HEK293 (cell line): ENCODE data around the gene CCNK.

Experiments used
- GFI1B ChIP-seq: fragments of 450-650 bp; formaldehyde crosslinking; IDR thresholded peaks from 2 replicates; pipeline ENCODE4 v1.5.1; 2016; ENCODE audit warnings: missing biosample characterization, missing genetic modification characterization
- GLIS1 ChIP-seq: fragments of 450-650 bp; formaldehyde crosslinking; IDR thresholded peaks from 2 replicates; pipeline ENCODE4 v1.5.1; 2016; ENCODE audit warnings: missing biosample characterization, missing genetic modification characterization
- KLF1 ChIP-seq: fragments of 450-650 bp; formaldehyde crosslinking; IDR thresholded peaks from 2 replicates; pipeline ENCODE4 v1.5.1; 2016; ENCODE audit warnings: missing biosample characterization, missing genetic modification characterization
- MZF1 ChIP-seq: fragments of 450-650 bp; formaldehyde crosslinking; IDR thresholded peaks from 2 replicates; pipeline ENCODE4 v1.5.1; 2017; ENCODE audit warnings: missing biosample characterization, missing genetic modification characterization, borderline replicate concordance
- PATZ1 ChIP-seq: fragments of 450-650 bp; formaldehyde crosslinking; IDR thresholded peaks from 2 replicates; pipeline ENCODE4 v1.5.1; 2016; ENCODE audit warnings: missing biosample characterization, missing genetic modification characterization
- SP7 ChIP-seq: fragments of 450-650 bp; formaldehyde crosslinking; IDR thresholded peaks from 2 replicates; pipeline ENCODE4 v1.5.1; 2016; ENCODE audit warnings: missing biosample characterization, missing genetic modification characterization
- YY2 ChIP-seq: fragments of 450-650 bp; formaldehyde crosslinking; IDR thresholded peaks from 2 replicates; pipeline ENCODE4 v1.5.1; 2016; ENCODE audit warnings: missing biosample characterization, missing genetic modification characterization
- ZBTB20 ChIP-seq: fragments of 450-650 bp; formaldehyde crosslinking; IDR thresholded peaks from 2 replicates; pipeline ENCODE4 v1.5.1; 2016; ENCODE audit warnings: missing biosample characterization, missing genetic modification characterization
- ZBTB7A ChIP-seq: fragments of 450-650 bp; formaldehyde crosslinking; IDR thresholded peaks from 2 replicates; pipeline ENCODE4 v1.5.1; 2016; ENCODE audit warnings: low read depth, missing biosample characterization, missing genetic modification characterization
- ZFP69B ChIP-seq: fragments of 450-650 bp; formaldehyde crosslinking; IDR thresholded peaks from 2 replicates; pipeline ENCODE4 v1.5.1; 2016; ENCODE audit warnings: missing biosample characterization, missing genetic modification characterization
- ZNF140 ChIP-seq: fragments of 450-650 bp; formaldehyde crosslinking; IDR thresholded peaks from 2 replicates; pipeline ENCODE4 v1.5.1; 2016; ENCODE audit warnings: missing biosample characterization, missing genetic modification characterization
- ZNF155 ChIP-seq: fragments of 450-650 bp; formaldehyde crosslinking; IDR thresholded peaks from 2 replicates; pipeline ENCODE4 v1.5.1; 2016; ENCODE audit warnings: missing biosample characterization, missing genetic modification characterization
- ZNF16 ChIP-seq: fragments of 450-650 bp; formaldehyde crosslinking; IDR thresholded peaks from 2 replicates; pipeline ENCODE4 v1.5.1; 2016; ENCODE audit warnings: low read depth, missing biosample characterization, missing genetic modification characterization
- ZNF2 ChIP-seq: fragments of 450-650 bp; formaldehyde crosslinking; IDR thresholded peaks from 2 replicates; pipeline ENCODE4 v1.5.1; 2016; ENCODE audit warnings: missing biosample characterization, missing genetic modification characterization
- ZNF362 ChIP-seq: fragments of 450-650 bp; formaldehyde crosslinking; IDR thresholded peaks from 2 replicates; pipeline ENCODE4 v1.5.1; 2016; ENCODE audit warnings: missing biosample characterization, missing genetic modification characterization
- ZNF488 ChIP-seq: fragments of 450-650 bp; formaldehyde crosslinking; IDR thresholded peaks from 2 replicates; pipeline ENCODE4 v1.5.1; 2016; ENCODE audit warnings: missing biosample characterization, missing genetic modification characterization
- ZNF510 ChIP-seq: fragments of 450-650 bp; formaldehyde crosslinking; IDR thresholded peaks from 2 replicates; pipeline ENCODE4 v1.5.1; 2018; ENCODE audit warnings: mild to moderate bottlenecking, missing genetic modification characterization, missing biosample characterization; ENCODE audit not compliant: insufficient replicate concordance
- ZNF513 ChIP-seq: fragments of 450-650 bp; IDR thresholded peaks from 2 replicates; pipeline ENCODE4 v1.5.1; 2018; ENCODE audit warnings: missing biosample characterization, missing genetic modification characterization
- ZNF514 ChIP-seq: fragments of 450-650 bp; formaldehyde crosslinking; IDR thresholded peaks from 2 replicates; pipeline ENCODE4 v1.5.1; 2016; ENCODE audit warnings: missing biosample characterization, missing genetic modification characterization
- ZNF626 ChIP-seq: fragments of 450-650 bp; sonication (Bioruptor Pico); formaldehyde crosslinking; IDR thresholded peaks from 2 replicates; pipeline ENCODE4 v1.5.1; 2018; ENCODE audit warnings: missing biosample characterization, missing genetic modification characterization, inconsistent platforms
- ZNF639 ChIP-seq: fragments of 450-650 bp; formaldehyde crosslinking; IDR thresholded peaks from 2 replicates; pipeline ENCODE4 v1.5.1; 2016; ENCODE audit warnings: missing biosample characterization, missing genetic modification characterization
- ZNF660 ChIP-seq: fragments of 450-650 bp; IDR thresholded peaks from 2 replicates; pipeline ENCODE4 v1.5.1; 2018; ENCODE audit warnings: missing biosample characterization, mild to moderate bottlenecking, missing genetic modification characterization
- ZNF704 ChIP-seq: fragments of 450-650 bp; formaldehyde crosslinking; IDR thresholded peaks from 2 replicates; pipeline ENCODE4 v1.5.1; 2016; ENCODE audit warnings: missing biosample characterization, missing genetic modification characterization
- ZNF791 ChIP-seq: fragments of 450-650 bp; formaldehyde crosslinking; IDR thresholded peaks from 2 replicates; pipeline ENCODE4 v1.5.1; 2016; ENCODE audit warnings: missing biosample characterization, missing genetic modification characterization
- ZNF843 ChIP-seq: fragments of 450-650 bp; formaldehyde crosslinking; IDR thresholded peaks from 2 replicates; pipeline ENCODE4 v1.5.1; 2016; ENCODE audit warnings: missing biosample characterization, missing genetic modification characterization
- TF ChIP-seq, protein P1 (sequence below): fragments of 450-650 bp; formaldehyde crosslinking; IDR thresholded peaks from 2 replicates; pipeline ENCODE4 v1.5.1; 2016; ENCODE audit warnings: missing biosample characterization, missing genetic modification characterization, low read depth
- TF ChIP-seq, protein P2 (sequence below): fragments of 450-650 bp; formaldehyde crosslinking; optimal IDR thresholded peaks from 2 replicates; pipeline ENCODE3; 2016; ENCODE audit warnings: missing biosample characterization, mild to moderate bottlenecking, missing genetic modification characterization

Gene CCNK

DNA sequence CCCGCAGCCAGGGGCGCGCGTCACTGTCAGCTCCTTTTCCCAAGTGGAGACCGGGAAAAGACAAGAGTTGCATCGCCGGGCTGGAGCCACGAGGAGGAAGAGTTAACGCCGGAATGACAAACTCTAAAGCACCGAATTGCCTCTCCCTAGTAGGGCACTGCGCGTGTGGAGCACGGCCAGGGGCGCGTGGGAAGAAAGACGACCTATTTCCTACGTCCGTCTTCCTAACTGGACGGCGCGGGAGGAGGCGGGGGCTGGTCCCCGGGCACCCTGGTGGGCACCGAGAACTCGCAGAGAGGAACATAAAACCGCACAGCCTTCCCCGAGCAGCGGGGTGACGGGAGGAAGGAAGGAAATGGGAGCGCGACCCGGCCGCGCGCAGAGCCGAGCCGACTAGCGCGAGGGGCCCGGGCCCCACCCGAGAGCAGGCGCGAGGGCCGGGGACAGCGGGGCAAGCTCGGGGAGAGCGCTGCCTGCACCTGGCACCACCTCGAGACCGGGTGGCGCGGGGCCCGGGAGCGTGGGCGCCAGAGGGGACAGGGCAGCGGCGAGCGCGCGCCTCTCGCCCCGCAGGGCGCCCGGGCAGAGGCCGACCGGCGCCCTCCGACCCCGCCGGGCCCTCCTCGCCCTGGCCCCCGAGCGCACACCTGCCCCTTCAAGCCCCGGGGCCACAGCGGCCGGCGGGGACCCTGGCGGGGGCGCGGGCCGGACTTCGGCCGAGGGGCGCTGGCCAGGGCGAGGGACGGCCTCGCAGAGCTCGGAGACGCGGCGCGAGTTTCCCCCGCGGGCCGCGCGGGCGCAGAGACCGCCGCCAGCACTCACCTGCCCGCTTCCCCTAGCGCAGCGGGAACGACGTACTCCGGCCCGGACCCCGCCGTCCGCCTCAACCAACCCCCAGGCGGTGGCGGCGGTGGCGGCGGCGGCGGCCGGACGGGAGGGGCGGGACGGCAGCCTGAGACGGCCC lies 1.0 kb upstream of the CCNK start, which contains the start of gene SETD3 (continued):
- no peak for TF ChIP-seq ZNF488 (tag by site-specific recombination)
- TF ChIP-seq ZNF791 (tag by site-specific recombination) = no peak
- TF ChIP-seq ZNF140 (tag by site-specific recombination) = no peak
- TF ChIP-seq, protein P1, sequence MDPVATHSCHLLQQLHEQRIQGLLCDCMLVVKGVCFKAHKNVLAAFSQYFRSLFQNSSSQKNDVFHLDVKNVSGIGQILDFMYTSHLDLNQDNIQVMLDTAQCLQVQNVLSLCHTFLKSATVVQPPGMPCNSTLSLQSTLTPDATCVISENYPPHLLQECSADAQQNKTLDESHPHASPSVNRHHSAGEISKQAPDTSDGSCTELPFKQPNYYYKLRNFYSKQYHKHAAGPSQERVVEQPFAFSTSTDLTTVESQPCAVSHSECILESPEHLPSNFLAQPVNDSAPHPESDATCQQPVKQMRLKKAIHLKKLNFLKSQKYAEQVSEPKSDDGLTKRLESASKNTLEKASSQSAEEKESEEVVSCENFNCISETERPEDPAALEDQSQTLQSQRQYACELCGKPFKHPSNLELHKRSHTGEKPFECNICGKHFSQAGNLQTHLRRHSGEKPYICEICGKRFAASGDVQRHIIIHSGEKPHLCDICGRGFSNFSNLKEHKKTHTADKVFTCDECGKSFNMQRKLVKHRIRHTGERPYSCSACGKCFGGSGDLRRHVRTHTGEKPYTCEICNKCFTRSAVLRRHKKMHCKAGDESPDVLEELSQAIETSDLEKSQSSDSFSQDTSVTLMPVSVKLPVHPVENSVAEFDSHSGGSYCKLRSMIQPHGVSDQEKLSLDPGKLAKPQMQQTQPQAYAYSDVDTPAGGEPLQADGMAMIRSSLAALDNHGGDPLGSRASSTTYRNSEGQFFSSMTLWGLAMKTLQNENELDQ (tag by site-specific recombination) = no peak
- no peak for TF ChIP-seq ZNF16
- TF ChIP-seq ZNF639 = no peak
- no peak for TF ChIP-seq ZNF362 (tag by site-specific recombination)
- TF ChIP-seq GLIS1 (tag by site-specific recombination) = no peak
- no peak for TF ChIP-seq SP7
- no peak for TF ChIP-seq ZBTB7A (tag by site-specific recombination)
- no peak for TF ChIP-seq YY2 (tag by site-specific recombination)
- TF ChIP-seq ZNF2 (tag by site-specific recombination) = no peak
- TF ChIP-seq GFI1B = no peak
- no peak for TF ChIP-seq ZFP69B (tag by site-specific recombination)
- TF ChIP-seq KLF1 = no peak
- TF ChIP-seq ZNF626 (tag by site-specific recombination) = no peak
- TF ChIP-seq PATZ1 (tag by site-specific recombination) = peak; percentile 68
- TF ChIP-seq ZNF510 (tag by site-specific recombination) = no peak
- TF ChIP-seq, protein P2, sequence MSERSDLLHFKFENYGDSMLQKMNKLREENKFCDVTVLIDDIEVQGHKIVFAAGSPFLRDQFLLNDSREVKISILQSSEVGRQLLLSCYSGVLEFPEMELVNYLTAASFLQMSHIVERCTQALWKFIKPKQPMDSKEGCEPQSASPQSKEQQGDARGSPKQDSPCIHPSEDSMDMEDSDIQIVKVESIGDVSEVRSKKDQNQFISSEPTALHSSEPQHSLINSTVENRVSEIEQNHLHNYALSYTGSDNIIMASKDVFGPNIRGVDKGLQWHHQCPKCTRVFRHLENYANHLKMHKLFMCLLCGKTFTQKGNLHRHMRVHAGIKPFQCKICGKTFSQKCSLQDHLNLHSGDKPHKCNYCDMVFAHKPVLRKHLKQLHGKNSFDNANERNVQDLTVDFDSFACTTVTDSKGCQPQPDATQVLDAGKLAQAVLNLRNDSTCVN = peak; percentile 95
- no peak for TF ChIP-seq ZNF514 (tag by site-specific recombination)
- TF ChIP-seq ZNF843 (tag by site-specific recombination) = no peak
- no peak for TF ChIP-seq ZNF660
- no peak for TF ChIP-seq ZNF513
- no peak for TF ChIP-seq ZNF155 (tag by site-specific recombination)
- no peak for TF ChIP-seq MZF1 (tag by site-specific recombination)
- peak; percentile 93 for TF ChIP-seq ZBTB20
- no peak for TF ChIP-seq ZNF704
